ENCODE data around the gene PHC2.

DNA sequence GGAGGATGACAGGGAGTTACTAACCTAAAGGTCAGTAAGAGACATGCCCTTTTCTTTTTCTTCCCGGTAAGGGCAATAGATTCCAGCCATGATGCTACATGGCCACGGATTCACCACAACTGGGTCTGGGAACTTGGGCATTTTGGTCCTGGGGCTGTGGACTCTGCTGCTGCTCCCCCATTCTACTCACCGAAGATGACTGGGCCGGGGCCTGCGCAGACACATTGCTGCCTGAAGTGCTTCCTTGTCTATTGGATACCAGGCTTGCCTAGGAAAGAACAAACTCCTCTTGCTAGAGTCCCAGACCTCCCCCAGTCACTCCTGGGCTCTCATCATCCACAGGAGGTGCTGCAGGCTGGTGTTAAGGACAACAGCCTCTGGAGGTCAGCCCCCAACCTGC, 60.1 kb downstream of the PHC2 start:
- TF ChIP-seq, protein P1, sequence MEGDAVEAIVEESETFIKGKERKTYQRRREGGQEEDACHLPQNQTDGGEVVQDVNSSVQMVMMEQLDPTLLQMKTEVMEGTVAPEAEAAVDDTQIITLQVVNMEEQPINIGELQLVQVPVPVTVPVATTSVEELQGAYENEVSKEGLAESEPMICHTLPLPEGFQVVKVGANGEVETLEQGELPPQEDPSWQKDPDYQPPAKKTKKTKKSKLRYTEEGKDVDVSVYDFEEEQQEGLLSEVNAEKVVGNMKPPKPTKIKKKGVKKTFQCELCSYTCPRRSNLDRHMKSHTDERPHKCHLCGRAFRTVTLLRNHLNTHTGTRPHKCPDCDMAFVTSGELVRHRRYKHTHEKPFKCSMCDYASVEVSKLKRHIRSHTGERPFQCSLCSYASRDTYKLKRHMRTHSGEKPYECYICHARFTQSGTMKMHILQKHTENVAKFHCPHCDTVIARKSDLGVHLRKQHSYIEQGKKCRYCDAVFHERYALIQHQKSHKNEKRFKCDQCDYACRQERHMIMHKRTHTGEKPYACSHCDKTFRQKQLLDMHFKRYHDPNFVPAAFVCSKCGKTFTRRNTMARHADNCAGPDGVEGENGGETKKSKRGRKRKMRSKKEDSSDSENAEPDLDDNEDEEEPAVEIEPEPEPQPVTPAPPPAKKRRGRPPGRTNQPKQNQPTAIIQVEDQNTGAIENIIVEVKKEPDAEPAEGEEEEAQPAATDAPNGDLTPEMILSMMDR (IDR thresholded peaks at IDR 0.05; ENCODE audit: poor library complexity), result no peak
- no peak for TF ChIP-seq EZH2 (IDR thresholded peaks at IDR 0.05; ENCODE audit: borderline replicate concordance)
- no peak for TF ChIP-seq EZH2phosphoT487 (IDR thresholded peaks at IDR 0.05; ENCODE audit: low read depth, severe bottlenecking, unreplicated experiment)
